Activated T-cell treated with anti-CD3 and anti-CD28 coated beads for 24 hours (primary cell): ENCODE results near the gene HES4.
A peak's percentile ranks its signal among the peaks of the same experiment; 100 is the strongest.
"Not testable (repeated sequence)": the region's sequence is repeated elsewhere in the genome, so short reads cannot be mapped to it uniquely, and the experiment has no call there.

ENCODE experiments used
- DNase-seq: peaks from one replicate; pipeline ENCODE4 v3.0.0-alpha.2; 2020; ENCODE audit warnings: low read depth

The HES4 gene

DNA sequence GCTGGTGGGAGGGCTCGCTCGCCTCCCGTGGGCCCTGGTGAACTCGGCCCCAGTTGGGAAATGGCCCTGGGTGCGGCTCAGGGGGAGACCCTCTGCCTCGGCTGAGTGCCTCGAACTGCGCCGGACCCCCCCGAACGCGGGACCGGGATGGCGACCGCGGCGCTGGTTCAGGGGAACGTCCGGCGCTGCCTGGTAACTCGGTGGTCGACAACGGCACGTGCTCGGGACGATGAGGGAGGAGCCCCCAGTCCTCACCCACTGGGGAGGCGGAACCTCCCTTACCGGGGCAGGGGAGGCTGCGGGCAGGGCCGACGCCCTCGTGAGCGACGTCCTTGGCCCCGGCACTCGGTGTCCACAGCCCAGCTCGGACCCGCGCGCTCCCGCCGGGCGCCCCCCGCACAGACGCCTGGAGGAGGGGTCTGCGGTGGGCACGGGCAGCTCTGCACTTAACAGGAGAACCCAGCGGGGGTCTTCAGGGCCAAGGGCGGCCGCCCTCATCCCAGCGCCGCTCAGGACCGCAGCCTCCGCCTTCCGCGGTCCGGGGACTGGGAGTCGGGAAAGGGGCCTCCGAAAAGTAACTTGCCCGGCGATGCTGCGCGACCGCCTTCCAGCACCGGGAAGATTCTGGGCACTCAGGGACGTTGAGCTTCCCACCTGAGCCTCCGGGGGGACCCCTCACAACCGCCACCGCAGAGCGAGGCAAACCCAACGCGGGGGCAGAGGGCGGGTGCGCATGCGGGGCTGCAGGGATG lies 1.7 kb downstream of the HES4 start:
- no peak for DNase-seq

- DNase-seq, result no peak
Observed at GRCh38 chr1:997713-997992, 2.2 kb downstream of the HES4 start.

DNA sequence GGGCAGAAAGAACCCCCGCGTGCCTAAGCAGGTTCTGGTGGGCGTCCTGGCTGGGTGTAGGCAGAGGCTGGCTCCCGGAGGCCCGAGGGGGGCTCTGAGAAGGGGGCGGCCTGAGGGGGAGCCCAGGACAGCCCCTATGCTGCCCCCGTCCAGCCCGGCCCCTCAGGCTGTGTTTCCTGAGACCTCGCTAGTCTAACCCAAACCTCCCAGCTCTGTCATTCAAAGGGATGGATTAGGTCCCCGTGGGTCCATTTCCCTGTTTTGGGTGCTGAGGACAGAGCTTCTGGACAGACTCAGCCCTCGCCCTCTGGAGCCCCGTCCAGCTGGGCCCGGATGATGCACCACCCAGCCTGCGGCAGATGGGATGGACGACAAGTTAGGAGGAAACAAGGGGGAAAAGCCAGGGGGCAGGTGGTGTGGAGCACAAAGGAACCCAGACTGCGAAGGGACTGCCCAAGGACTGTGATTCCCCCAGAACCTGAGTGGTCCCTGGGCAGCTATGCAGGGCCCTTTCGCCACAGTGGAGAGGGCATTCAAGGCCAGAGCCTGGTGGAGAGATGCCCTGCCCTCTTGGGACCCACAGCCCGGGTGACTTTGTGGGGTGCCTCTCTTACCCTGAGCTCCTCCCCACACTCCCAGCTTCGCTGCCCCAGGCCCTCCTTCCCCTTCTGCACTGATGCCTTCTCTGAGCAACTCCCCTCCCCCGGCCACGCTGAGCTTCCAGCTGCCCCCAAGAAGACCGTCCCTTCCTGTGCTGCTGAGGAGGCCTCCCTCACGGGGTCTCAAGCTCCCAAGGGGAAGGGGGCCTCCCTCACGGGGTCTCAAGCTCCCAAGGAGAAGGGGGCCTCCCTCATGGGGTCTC lies 2.8 kb downstream of the HES4 start:
- no peak for DNase-seq

GRCh38 chr1:995665-996633 lies 3.9 kb downstream of the HES4 start:
- no peak for DNase-seq

DNA sequence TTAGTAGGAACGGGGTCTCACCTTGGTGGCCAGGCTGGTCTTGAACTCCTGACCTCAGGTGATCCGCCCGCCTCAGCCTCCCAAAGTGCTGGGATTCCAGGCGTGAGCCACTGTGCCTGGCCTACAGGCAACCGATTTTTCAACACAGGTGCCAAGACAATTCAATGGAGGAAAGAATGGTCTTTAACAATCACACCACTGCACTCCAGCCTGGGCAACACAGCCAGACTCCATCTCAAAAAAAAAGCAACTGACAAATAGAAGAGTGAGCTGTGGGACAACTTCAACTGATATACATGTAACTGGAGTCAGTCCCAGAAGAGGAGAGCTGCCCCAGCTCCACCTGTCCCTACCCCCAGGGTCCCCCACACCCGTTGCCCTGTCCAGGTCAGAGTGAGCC lies 5.4 kb downstream of the HES4 start:
- not testable (repeated sequence) for DNase-seq

DNA sequence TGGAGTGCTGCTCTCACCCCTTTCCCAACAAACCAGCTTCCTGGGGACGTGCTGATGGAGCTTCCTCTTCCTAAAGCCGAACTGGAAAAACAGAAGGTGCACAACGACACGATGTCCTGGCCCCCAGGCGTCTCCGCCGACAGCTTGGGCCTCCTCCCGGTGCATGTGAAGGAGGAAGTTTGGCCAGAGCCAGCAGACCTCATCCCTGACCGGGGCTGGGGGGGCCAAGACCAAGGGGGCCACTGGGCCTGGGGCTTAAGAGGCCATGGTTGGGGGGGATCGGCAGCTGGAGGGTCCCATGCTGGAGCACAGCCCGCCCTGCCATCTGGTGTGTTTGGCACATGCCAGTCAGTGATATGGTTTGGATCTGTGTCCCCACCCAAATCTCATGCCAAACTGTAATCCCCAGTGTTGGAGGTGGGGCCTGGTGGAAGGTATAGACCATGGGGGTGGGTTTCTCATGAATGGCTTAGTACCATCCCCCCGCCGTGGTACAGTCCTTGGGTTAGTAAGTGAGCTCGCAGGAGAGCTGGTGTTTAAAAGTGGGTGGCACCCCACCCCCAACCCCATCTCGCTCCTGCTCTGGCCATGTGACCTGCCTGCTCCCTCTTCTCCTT lies 6.4 kb downstream of the HES4 start:
- no peak for DNase-seq

DNA sequence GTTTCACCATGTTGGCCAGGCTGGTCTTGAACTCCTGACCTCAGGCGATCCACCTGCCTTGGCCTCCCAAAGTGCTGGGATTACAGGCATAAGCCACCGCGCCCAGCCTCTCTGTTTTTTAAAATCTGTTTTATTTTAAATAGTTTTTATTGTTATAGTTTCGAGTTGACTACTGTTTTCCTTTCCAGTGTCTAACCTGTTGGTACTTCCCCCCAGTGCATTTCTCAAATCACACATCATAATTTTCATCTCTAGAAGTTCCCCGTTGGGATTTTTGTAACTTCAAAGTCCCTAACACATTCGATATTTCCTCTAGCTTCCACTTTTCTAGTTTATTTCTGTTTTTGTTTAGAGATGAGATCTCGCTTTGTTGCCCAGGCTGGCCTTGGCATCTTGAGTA lies 7.5 kb downstream of the HES4 start:
- no peak for DNase-seq

DNA sequence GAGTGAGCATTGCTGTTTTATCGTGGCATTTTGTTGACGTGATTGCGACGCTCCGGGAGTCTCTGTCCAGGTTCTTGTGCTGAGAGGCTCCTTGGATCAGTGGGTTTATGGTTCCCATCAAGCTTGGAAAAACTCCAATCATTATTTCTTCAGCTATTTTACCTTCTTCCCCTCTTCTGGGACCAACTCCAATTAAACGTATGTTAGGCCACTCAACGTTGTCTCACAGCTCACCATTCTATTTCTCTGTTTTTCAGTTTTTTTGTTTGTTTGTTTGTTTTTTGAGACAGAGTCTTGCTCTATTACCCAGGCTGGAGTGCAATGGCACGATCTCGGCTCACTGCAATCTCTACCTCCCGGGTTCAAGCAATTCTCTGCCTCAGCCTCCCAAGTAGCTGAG lies 8.0 kb downstream of the HES4 start:
- no peak for DNase-seq

GRCh38 chr1:991275-991674 lies 8.6 kb downstream of the HES4 start:
- DNase-seq, result not testable (repeated sequence)

- not testable (repeated sequence) for DNase-seq
Observed at GRCh38 chr1:988061-988460, 11.8 kb downstream of the HES4 start.

DNA sequence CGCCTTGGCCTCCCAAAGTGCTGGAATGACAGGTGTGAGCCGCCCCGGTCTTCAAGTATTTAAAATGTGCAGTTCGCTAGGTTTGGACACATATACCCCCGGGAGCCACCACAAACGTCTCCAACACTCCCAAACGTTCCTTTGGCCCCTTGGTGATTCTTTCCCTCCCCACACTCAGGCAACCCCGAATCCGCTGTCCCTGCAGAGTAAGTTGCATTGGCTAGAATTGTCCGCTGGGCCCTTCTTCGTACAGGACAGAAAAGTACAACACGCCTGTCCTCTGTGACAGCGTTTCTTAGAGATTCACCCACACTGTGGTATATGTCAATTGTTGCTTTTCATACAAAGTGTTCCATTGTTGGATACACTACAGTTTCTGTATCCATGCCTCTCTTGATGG lies 14.8 kb downstream of the HES4 start:
- DNase-seq, result no peak

GRCh38 chr1:984476-984814 lies 15.5 kb downstream of the HES4 start:
- no peak for DNase-seq

DNA sequence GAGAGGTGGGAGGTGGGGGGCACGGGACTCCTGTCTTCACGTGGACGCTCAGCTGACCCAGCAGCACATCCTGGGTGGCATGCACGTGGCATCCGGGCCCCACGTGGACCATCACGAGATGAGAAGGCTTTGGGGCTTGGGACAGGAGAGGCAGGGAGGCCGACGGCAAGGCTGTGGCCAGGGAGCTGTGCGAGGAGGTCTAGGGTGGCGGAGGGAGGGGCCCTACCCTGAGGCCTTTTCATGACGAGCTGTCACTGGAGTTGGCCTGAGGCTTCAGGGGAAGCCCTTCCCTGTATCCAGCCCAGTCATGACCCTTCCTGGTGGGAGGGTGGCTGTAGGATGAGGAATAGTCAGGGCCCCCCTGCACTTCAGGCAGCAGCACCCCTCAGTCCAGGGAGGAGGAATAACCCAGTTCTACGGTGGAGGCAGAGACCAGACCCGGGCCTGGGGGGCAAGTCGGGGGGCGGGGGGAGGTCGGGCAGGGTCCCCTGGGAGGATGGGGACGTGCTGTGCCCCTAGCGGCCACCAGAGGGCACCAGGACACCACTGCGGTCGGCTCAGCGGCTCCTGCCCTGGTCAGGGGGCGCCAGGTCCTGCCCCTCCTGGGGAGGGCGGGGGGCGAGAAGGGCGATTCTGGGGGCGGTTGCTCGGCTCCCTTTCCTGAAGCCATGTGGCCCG lies 16.0 kb downstream of the HES4 start:
- peak; percentile 35 for DNase-seq

- DNase-seq, result no peak
Observed at GRCh38 chr1:982765-983436, 17.0 kb downstream of the HES4 start.

DNA sequence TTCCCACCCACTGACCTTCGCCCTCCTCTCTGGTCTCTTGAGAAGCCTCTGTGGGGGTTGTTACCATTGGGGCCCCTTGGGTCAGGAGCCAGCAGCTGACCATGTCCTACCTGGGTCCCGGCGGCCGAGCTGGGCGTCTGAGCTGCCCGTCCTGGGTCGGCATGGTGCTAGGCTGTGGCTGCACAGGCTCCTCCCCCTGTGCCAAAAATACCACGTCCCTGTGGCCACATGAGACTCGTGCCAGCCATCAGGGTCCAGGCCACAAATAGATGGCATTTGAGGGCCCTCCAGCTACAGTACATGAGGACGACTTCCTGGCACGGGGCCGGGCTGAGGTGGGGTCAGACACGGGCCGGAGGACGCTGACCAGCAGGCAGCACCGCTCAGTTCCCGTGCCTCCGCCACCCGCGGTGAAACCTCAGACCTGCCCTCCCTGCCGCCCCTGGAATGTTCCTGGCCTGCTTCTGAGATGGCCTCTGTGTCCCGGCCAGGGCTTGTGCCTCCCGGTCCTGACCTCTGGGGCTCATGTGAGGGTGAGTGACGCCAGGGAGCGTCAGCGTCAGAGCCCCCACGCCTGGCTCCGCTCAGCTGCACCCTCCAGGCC lies 17.8 kb downstream of the HES4 start, which contains the start of gene PERM1:
Gene PERM1, minus strand, starts transcription at position 139 of the 604 bp plus-strand sequence. CDS start 1,064 bp downstream, outside the sequence.
- DNase-seq, result no peak

DNA sequence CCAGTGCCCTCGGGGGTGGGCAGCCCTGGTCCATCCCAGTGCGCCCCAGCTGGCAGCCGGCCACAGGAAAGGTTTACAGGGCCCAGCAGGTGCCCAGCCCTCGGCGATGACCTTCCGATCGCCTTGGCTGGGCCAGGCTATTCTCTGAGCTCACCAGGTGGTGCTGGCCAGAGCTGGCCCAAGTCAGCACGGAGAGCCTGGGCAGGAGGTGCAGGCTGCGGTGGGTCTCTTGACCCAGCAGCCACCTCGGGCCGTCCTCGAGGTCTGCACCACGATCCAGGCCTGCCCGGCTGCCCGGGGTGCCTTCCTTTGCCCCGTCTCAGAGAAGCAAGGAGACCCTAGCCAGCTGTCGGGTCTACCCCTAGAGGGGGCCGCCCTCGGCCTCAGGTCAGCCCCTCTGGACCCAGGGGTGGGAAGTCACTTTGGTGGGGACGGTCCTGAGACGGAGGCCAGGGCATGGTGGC lies 18.4 kb downstream of the HES4 start:
- no peak for DNase-seq

DNA sequence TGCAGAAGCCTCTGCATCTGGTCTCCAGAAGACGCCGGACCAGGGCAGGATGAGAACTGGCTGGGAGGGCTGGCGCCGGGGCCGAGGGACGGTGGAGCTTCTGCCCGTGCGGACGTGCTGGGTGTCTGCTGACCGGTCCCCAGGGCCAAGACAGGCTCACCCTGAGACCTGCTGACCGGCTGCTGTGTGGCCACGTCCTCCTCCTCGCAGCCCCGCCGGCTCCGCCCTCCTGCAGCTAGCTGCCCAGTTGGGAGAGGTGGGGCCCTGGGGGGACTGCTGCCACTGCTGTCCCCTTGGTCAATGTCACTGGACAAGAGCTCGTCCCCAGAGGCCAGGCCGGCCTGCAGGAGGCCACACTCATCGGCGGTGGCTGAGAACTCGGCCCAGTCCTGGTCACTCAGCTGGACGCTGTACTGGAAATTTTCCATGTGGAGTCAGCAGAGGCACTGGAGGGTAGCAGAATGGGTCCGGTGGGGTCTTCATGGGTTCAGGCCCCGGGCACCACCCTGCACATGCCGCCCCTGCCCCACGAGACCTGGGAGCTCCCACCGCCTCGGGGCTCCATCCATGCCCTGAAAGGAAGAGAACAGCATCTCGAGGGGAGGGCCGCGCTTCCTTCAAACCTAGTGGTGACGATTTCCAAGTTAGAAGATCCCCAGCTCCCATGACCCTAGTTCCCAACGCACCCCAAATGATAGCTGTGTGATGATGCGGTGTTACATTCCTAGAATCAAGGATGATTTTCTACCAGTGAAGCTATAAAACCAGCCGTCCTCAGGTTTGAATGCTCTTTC lies 19.1 kb downstream of the HES4 start:
- DNase-seq, result no peak

DNA sequence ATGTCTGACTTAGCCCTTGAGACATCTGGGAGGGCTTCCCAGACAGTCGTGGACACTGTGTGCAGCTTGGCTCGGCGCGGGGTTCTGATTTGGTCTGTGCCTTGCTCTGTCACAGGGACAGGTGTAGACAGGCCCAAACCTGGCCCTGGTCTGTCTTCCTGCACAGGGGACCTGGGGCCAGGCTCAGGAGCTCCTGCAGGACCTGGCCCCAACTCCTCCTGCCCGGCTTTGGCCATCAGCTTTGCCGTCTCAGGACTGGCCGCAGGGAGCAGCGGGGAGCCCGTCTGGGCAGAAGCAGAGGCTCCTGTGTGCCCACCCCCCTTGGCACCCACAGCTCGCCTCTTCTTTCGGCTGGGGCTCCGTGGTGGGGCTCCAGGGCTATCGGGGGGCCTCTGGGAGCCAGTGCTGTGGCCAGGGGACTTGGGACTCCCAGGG lies 19.7 kb downstream of the HES4 start:
- DNase-seq, result no peak

DNA sequence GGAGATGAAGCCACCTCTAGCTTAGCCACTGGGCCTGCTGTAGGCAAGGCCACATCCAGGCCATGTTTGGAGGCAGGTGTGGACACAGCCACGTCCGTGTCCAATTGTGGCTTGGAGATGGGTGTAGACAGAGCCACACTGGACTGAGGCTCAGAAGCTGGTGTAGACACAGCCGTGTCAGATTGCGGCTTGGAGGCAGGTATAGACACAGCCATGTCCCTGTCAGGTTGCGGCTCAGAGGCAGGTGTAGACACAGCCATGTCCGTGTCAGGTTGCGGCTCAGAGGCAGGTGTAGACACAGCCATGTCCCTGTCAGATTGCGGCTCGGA lies 20.2 kb downstream of the HES4 start:
- no peak for DNase-seq
